ENCODE measurements around the gene ZNF644. TPM values are rescaled to one million over a fixed set of nuclear protein-coding genes. Genes with fewer than 3 reads are reported as not detected.

The ZNF644 gene
- polyA plus RNA-seq, 1 of the 3 experiments (the other 2 are of a cell fraction): 5.6 TPM

DNA sequence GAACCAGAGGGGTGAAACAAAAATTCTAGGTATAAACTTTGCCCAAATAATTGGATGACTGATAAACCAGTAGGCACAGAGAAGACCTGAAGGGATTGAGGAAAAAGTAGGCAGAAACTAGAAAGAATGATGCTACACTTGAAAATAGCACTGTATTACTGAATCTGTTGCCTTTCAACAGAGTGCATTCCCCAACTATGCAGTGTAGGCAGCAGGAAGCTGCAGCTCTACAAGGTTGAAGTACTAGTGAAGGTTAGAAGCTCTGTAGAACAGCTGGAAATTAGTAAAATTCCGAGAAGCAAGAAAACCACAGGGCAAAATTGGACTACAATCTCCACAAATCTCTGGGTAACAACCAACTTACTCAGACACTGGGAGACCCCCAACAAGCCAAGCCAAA lies 27.4 kb downstream of the ZNF644 start:
- H3K4me2 ChIP-seq: no peak overlapping the region
- peaks cover 2 to 38% of the 10 kb centered on the region in 2 experiments for H3K36me3 ChIP-seq (replicated peaks in 1 of 2; ENCODE audit: control insufficient read depth in 1 of 2, insufficient read depth in 2 of 2, low read length in 1 of 2)
- TF ChIP-seq, protein P1, sequence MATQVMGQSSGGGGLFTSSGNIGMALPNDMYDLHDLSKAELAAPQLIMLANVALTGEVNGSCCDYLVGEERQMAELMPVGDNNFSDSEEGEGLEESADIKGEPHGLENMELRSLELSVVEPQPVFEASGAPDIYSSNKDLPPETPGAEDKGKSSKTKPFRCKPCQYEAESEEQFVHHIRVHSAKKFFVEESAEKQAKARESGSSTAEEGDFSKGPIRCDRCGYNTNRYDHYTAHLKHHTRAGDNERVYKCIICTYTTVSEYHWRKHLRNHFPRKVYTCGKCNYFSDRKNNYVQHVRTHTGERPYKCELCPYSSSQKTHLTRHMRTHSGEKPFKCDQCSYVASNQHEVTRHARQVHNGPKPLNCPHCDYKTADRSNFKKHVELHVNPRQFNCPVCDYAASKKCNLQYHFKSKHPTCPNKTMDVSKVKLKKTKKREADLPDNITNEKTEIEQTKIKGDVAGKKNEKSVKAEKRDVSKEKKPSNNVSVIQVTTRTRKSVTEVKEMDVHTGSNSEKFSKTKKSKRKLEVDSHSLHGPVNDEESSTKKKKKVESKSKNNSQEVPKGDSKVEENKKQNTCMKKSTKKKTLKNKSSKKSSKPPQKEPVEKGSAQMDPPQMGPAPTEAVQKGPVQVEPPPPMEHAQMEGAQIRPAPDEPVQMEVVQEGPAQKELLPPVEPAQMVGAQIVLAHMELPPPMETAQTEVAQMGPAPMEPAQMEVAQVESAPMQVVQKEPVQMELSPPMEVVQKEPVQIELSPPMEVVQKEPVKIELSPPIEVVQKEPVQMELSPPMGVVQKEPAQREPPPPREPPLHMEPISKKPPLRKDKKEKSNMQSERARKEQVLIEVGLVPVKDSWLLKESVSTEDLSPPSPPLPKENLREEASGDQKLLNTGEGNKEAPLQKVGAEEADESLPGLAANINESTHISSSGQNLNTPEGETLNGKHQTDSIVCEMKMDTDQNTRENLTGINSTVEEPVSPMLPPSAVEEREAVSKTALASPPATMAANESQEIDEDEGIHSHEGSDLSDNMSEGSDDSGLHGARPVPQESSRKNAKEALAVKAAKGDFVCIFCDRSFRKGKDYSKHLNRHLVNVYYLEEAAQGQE (IDR thresholded peaks at IDR 0.05; ENCODE audit: low read depth, low read length): no peak
- TF ChIP-seq SMC3 (IDR thresholded peaks at IDR 0.05; ENCODE audit: low read depth, low read length) (no peak), RXRA (IDR thresholded peaks at IDR 0.05; ENCODE audit: borderline replicate concordance, low read depth) (no peak), MAX (IDR thresholded peaks at IDR 0.05; ENCODE audit: low read depth) (no peak), MXI1 (IDR thresholded peaks at IDR 0.05; ENCODE audit: low read depth, low read length) (no peak), RFX5 (IDR thresholded peaks at IDR 0.05; ENCODE audit: low read length) (no peak), JUND (IDR thresholded peaks at IDR 0.05) (no peak), ELF1 (IDR thresholded peaks at IDR 0.05) (no peak), MEF2A (IDR thresholded peaks at IDR 0.05; ENCODE audit: borderline replicate concordance, low read depth) (no peak), IRF3 (IDR thresholded peaks at IDR 0.05; ENCODE audit: low read depth, low read length) (no peak), FOSL2 (IDR thresholded peaks at IDR 0.05; ENCODE audit: borderline replicate concordance, low read depth) (no peak), FOXJ3 (CRISPR knock-in tag; IDR thresholded peaks at IDR 0.05) (no peak), SIN3A (IDR thresholded peaks at IDR 0.05; ENCODE audit: borderline replicate concordance, low read depth, low read length) (no peak), NRF1 (IDR thresholded peaks at IDR 0.05; ENCODE audit: low read depth, low read length) (no peak), USF1 (IDR thresholded peaks at IDR 0.05; ENCODE audit: borderline replicate concordance, low read depth) (no peak), EP300 (IDR thresholded peaks at IDR 0.05; ENCODE audit: borderline replicate concordance in 1 of 2, low read depth in 1 of 2, low read length in 1 of 2) (no peak), RAD21 (IDR thresholded peaks at IDR 0.05; ENCODE audit: low read length) (no peak)
- no peak overlapping the region for H3K27ac ChIP-seq (ENCODE audit: low read depth in 2 of 2, low read length in 1 of 2)
- H3K79me2 ChIP-seq (ENCODE audit: insufficient read depth): peaks cover 100% of the 10 kb centered on the region
- ChIA-PET POLR2A (no interaction called here), CTCF (interaction anchor here (1.2 kb wide), 1 partner anchor 20 kb away, joined by 3 read pairs; no protein-coding TSS in a partner anchor)
- no peaks in the 10 kb centered on the region for H3K9me2 ChIP-seq
- H3K4me1 ChIP-seq (ENCODE audit: control insufficient read depth in 1 of 2, insufficient read depth in 2 of 2, low read depth in 1 of 2, low read length in 1 of 2): no peaks in the 10 kb centered on the region
- 100% methylated on average over 1 of the region's 1 CpG for WGBS (ENCODE audit: low lambda C conversion rate)
- no peak for DNase-seq
- peaks cover 9% of the 10 kb centered on the region; the same call in 1 of the 2 replicates for H3K9me3 ChIP-seq
- H2AFZ ChIP-seq (ENCODE audit: low read depth): no peak overlapping the region
- H3K9ac ChIP-seq: no peak overlapping the region
- H4K20me1 ChIP-seq (ENCODE audit: insufficient read depth): peaks cover 84% of the 10 kb centered on the region
- H3F3A ChIP-seq (replicated peaks; ENCODE audit: insufficient read depth): peaks cover 4% of the 10 kb centered on the region
- no peak overlapping the region for H3K4me3 ChIP-seq (ENCODE audit: low read depth in 2 of 2, low read length in 1 of 2)
- H3K27me3 ChIP-seq (ENCODE audit: insufficient read depth): no peaks in the 10 kb centered on the region
